ENCODE results near the gene UNC5CL.

UNC5CL gene

GRCh38 chr6:40978687-40979289 lies 60.2 kb downstream of the UNC5CL start:
- H3K27me3 ChIP-seq (ENCODE audit: insufficient read depth, low read length), result no peaks in the 10 kb centered on the region
- no peak overlapping the region for H4K91ac ChIP-seq (ENCODE audit: low read depth, low read length)
- no peak overlapping the region for H3K14ac ChIP-seq (ENCODE audit: low read length)
- H4K8ac ChIP-seq (ENCODE audit: low read depth, low read length), result no peak overlapping the region
- no peaks in the 10 kb centered on the region for H3K79me2 ChIP-seq (ENCODE audit: control insufficient read depth, insufficient read depth, low read length, poor library complexity)
- H3K23ac ChIP-seq (ENCODE audit: low read length), result no peak overlapping the region
- H3K4me2 ChIP-seq (ENCODE audit: low read length), result no peak overlapping the region
- no peak overlapping the region for H3K9ac ChIP-seq (ENCODE audit: low read length)
- H3K36me3 ChIP-seq (ENCODE audit: control insufficient read depth in 1 of 2, insufficient read depth in 2 of 2, low read length in 2 of 2), result no peaks in the 10 kb centered on the region
- no CpG with 5 or more reads among the region's 2 CpGs for WGBS (ENCODE audit: extremely low coverage, insufficient coverage, insufficient read length)
- H3K79me1 ChIP-seq (ENCODE audit: low read length), result no peaks in the 10 kb centered on the region
- no peaks in the 10 kb centered on the region for H3K4me1 ChIP-seq (ENCODE audit: control insufficient read depth in 1 of 2, insufficient read depth in 2 of 2, low read length in 2 of 2)
- H2AFZ ChIP-seq (ENCODE audit: insufficient read depth, low read length, poor library complexity), result no peak overlapping the region
- no peak overlapping the region for H3K18ac ChIP-seq (ENCODE audit: low read length)
- no peak overlapping the region for H2AK5ac ChIP-seq (ENCODE audit: low read length)
- no peak for DNase-seq
- H3K4me3 ChIP-seq (ENCODE audit: low read depth, low read length), result peak overlapping the region; percentile 2
- no peak overlapping the region for H3K4ac ChIP-seq (ENCODE audit: low read depth, low read length)
- H3K9me3 ChIP-seq (ENCODE audit: insufficient read depth, low read depth, low read length), result peaks cover 7% of the 10 kb centered on the region
- H2BK12ac ChIP-seq (ENCODE audit: low read length), result no peak overlapping the region
- no peak overlapping the region for H4K12ac ChIP-seq (ENCODE audit: low read depth, low read length)
- no peak overlapping the region for H2BK5ac ChIP-seq (ENCODE audit: low read depth, low read length, poor library complexity)
- H3K27ac ChIP-seq (ENCODE audit: low read depth, low read length), result no peak overlapping the region
- no peak overlapping the region for H2BK120ac ChIP-seq (ENCODE audit: insufficient read depth, low read length, poor library complexity)

DNA sequence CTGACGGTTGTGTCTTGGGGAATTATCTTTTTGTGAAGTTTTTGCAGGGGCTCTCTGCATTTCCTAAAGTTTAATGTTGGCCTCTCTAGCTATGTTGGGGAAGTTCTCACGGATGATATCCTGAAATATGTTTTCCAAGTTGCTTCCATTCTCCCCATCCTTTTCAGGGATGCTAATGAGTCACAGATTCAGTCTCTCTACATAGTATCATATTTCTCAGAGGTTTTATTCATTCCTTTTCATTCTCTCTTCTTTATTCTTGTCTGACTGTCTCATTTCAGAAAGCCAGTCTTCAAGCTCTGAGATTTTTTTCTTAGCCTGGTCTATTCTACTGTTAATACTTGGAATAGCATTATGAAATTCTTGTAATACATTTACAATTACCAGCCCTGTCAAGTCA lies 61.3 kb downstream of the UNC5CL start:
- Histone ChIP-seq H4K8ac (ENCODE audit: low read depth, low read length) (no peak overlapping the region), H3K27me3 (ENCODE audit: insufficient read depth, low read length) (no peaks in the 10 kb centered on the region), H2BK5ac (ENCODE audit: low read depth, low read length, poor library complexity) (no peak overlapping the region), H4K12ac (ENCODE audit: low read depth, low read length) (no peak overlapping the region), H2BK120ac (ENCODE audit: insufficient read depth, low read length, poor library complexity) (no peak overlapping the region), H3K9ac (ENCODE audit: low read length) (no peak overlapping the region), H4K91ac (ENCODE audit: low read depth, low read length) (no peak overlapping the region), H3K4ac (ENCODE audit: low read depth, low read length) (no peak overlapping the region), H3K18ac (ENCODE audit: low read length) (no peak overlapping the region), H2AK5ac (ENCODE audit: low read length) (no peak overlapping the region), H3K14ac (ENCODE audit: low read length) (no peak overlapping the region), H2AFZ (ENCODE audit: insufficient read depth, low read length, poor library complexity) (no peak overlapping the region), H3K4me3 (ENCODE audit: low read depth, low read length) (no peak overlapping the region), H3K36me3 (ENCODE audit: control insufficient read depth in 1 of 2, insufficient read depth in 2 of 2, low read length in 2 of 2) (no peaks in the 10 kb centered on the region), H2BK12ac (ENCODE audit: low read length) (no peak overlapping the region), H3K23ac (ENCODE audit: low read length) (no peak overlapping the region), H3K9me3 (ENCODE audit: insufficient read depth, low read depth, low read length) (peaks cover 7% of the 10 kb centered on the region), H3K4me2 (ENCODE audit: low read length) (no peak overlapping the region), H3K79me2 (ENCODE audit: control insufficient read depth, insufficient read depth, low read length, poor library complexity) (no peaks in the 10 kb centered on the region), H3K4me1 (ENCODE audit: control insufficient read depth in 1 of 2, insufficient read depth in 2 of 2, low read length in 2 of 2) (no peaks in the 10 kb centered on the region), H3K79me1 (ENCODE audit: low read length) (no peaks in the 10 kb centered on the region), H3K27ac (ENCODE audit: low read depth, low read length) (no peak overlapping the region)
- no CpG with 5 or more reads among the region's 2 CpGs for WGBS (ENCODE audit: extremely low coverage, insufficient coverage, insufficient read length)
- no peak for DNase-seq

GRCh38 chr6:40977085-40977484 lies 61.9 kb downstream of the UNC5CL start:
- Histone ChIP-seq H3K9me3 (ENCODE audit: insufficient read depth, low read depth, low read length) (peaks cover 7% of the 10 kb centered on the region), H4K91ac (ENCODE audit: low read depth, low read length) (no peak overlapping the region), H4K8ac (ENCODE audit: low read depth, low read length) (no peak overlapping the region), H2BK120ac (ENCODE audit: insufficient read depth, low read length, poor library complexity) (no peak overlapping the region), H4K12ac (ENCODE audit: low read depth, low read length) (no peak overlapping the region), H3K9ac (ENCODE audit: low read length) (no peak overlapping the region), H3K27ac (ENCODE audit: low read depth, low read length) (no peak overlapping the region), H3K36me3 (ENCODE audit: control insufficient read depth in 1 of 2, insufficient read depth in 2 of 2, low read length in 2 of 2) (no peaks in the 10 kb centered on the region), H2AFZ (ENCODE audit: insufficient read depth, low read length, poor library complexity) (no peak overlapping the region), H3K14ac (ENCODE audit: low read length) (no peak overlapping the region), H3K4me3 (ENCODE audit: low read depth, low read length) (no peak overlapping the region), H2BK5ac (ENCODE audit: low read depth, low read length, poor library complexity) (no peak overlapping the region), H3K4me2 (ENCODE audit: low read length) (no peak overlapping the region), H3K4me1 (ENCODE audit: control insufficient read depth in 1 of 2, insufficient read depth in 2 of 2, low read length in 2 of 2) (no peaks in the 10 kb centered on the region), H3K4ac (ENCODE audit: low read depth, low read length) (no peak overlapping the region), H3K18ac (ENCODE audit: low read length) (no peak overlapping the region), H3K27me3 (ENCODE audit: insufficient read depth, low read length) (no peaks in the 10 kb centered on the region), H3K23ac (ENCODE audit: low read length) (no peak overlapping the region), H3K79me1 (ENCODE audit: low read length) (no peaks in the 10 kb centered on the region), H3K79me2 (ENCODE audit: control insufficient read depth, insufficient read depth, low read length, poor library complexity) (no peaks in the 10 kb centered on the region), H2BK12ac (ENCODE audit: low read length) (no peak overlapping the region), H2AK5ac (ENCODE audit: low read length) (no peak overlapping the region)
- no peak for DNase-seq
- WGBS (ENCODE audit: extremely low coverage, insufficient coverage, insufficient read length), result no CpG with 5 or more reads among the region's 4 CpGs

All from trophoblast cell (in vitro differentiated cells and primary cell).